NCI-H82 (cell line): ENCODE measurements around the gene CAPZA1.
"Not testable (repeated sequence)": the region's sequence is repeated elsewhere in the genome, so short reads cannot be mapped to it uniquely, and the experiment has no call there.

Experiments used
- DNase-seq: peaks from one replicate; lab custom pipeline; 2025; lab: John Stamatoyannopoulos, UW

CAPZA1 gene

GRCh38 chr1:112619518-112620376 is at the start of gene CAPZA1:
Gene CAPZA1 (plus strand): TSS chr1:112619832. CDS start chr1:112619845, 13 bp downstream.
- peak; percentile 95 for DNase-seq

DNA sequence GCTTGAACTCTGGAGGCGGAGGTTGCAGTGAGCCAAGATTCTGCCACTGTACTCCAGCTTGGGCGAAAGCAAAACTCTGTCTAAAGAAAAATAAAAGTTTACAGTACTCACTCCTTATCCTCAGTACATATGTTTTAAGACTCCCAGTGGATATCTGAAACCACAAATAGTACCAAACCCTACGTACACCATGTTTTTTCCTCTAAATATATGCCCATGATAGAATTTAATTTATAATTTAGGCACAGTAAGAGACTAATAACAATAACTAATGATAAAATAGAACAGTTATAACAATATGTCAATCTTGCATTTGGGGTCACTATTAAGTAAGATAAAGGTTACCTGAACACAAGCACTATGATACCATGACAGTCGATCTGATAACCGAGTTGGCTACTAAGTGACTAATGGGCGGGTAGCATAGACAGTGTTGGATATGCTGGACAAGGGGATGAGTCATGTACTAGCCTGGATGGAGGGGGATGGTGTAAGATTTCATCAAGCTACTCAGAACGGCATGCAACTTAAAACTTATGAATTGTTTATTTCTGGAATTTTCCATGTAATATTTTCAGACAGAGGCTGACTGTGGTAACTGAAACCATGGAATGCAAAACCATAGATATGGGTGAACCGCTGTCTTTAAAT is 44.4 kb upstream of the CAPZA1 start:
- DNase-seq: no peak

DNA sequence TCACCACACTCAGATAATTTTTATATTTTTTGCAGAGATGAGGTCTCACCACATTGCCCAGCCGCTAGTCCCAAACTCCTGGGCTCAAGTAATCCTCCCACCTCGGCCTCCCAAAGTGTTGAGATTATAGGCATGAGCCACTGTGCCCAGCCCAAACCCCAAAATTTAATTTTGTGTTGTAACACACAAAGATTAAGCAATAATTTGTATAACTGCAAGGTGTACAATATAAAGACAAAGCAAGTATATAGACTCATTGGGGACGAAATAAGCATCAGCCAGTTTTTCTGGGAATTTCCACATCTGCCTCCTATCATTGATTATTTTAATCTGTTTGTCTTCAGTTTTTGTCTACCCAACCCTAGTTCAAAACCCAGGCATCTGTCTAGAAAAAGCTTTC is 43.4 kb upstream of the CAPZA1 start:
- DNase-seq: no peak

DNA sequence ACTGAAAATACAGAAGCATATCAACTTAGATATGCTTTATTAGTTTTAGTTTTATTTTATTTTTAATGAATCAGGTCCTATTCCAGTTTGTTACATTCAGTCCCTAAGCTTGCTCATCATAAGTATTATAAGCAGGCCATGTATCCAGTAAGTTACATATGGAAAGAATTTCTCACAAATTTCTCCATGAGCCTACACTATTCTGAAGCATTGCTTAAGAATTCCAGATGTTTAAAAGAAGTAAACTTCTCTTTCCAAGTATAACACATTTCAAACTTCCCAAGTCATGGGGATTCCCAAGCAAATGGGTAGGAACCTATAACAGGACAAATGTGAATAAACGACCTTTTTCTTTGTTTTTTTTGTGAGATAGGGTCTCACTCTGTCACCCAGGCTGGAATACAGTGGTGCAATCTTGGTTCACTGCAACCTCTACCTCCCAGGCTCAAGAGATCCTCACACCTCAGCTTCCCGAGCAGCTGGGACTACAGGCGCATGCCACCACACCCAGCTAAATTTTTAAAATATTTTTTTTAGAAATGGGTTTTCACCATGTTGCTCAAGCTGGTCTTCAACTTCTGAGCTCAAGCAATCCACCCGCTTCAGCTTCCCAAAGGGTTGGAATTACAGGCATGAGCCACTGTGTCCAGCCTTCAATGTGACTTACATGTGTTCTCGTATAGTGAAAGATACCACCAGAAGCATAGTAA is 39.7 kb upstream of the CAPZA1 start:
- DNase-seq: no peak

- DNase-seq: no peak
Observed at GRCh38 chr1:112581586-112582192, 37.9 kb upstream of the CAPZA1 start.

- DNase-seq: no peak
Observed at GRCh38 chr1:112583366-112583765, 36.3 kb upstream of the CAPZA1 start.

- DNase-seq: no peak
Observed at GRCh38 chr1:112589766-112590165, 29.9 kb upstream of the CAPZA1 start.

- DNase-seq: no peak
Observed at GRCh38 chr1:112594208-112594876, 25.3 kb upstream of the CAPZA1 start.

- DNase-seq: no peak
Observed at GRCh38 chr1:112599477-112599876, 20.2 kb upstream of the CAPZA1 start.

GRCh38 chr1:112603012-112603411 is 16.6 kb upstream of the CAPZA1 start:
- DNase-seq: no peak

DNA sequence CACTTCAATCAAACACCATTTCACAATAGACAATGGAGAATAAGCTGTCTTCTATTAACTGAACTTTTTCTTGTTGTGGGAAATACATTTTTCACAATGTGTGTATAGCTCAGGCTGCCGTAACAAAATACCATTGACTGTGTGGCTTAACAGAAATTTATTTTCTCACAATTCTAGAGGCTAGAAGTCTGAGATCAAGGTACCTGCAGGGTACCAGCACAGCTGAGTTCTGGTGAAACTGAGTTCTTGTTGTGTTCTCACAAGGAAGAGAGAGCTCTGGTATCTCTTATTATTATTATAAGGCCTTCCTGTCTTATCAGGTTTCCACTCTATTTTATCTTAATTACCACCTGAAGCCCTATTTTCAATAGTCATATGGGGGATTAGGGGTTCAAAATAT is 16.1 kb upstream of the CAPZA1 start:
- no peak for DNase-seq

GRCh38 chr1:112605633-112606327 is 13.9 kb upstream of the CAPZA1 start:
- no peak for DNase-seq

DNA sequence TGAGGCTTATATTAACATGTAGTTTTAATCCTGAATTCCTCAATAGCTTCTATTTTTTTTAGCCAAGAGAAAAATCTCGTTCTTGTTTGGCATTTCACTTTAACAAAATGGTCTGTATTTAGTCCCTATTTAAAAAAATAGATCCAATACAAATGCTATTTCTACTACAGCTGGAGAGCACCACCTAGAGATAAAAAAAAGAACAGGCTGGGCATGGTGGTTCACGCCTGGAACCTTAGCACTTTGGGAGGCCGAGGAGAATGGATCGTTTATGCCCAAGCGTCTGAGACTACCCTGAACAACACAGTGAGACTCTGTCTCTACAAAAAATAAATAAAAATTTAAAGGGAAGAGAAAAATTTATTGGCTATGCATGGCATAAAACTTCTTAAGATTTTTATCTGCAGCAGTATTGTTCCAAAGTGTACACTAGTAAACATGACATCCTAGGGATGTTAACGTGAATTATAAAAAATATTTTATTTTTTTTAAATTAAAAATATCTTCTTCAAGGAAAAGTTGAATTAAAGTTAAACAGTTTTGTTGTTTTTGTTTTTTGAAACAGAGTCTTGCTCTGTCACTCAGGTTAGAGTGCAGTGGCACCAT is 5.1 kb upstream of the CAPZA1 start:
- DNase-seq: peak; percentile 71

DNA sequence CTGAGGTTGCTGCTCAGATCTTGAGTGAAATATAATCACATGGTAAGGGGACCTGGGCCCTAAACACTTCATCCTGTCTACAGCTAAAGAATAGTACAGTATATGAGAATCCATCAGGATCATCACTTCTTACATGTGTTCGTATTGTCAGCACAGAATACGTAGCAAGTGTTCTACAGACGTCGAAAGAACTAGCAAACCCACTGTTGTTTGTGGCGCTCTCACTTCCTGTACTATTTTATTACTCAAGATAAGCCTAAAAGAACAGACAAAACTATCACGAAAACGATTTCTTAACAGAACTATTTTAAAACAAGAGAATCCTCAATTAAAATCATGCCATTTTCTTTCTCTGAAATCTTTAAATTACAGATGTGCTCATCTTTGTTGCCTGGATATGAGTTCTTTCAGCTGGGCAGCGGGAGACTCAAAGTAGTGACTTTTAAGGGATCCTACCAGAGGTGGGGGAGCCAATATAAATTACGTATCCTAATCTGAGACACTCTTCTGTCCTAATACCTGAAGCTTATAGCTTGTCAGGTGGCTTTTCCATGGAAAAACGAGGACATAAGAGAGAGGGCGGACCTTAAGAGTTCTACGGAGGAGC is 1.4 kb upstream of the CAPZA1 start:
- DNase-seq: peak; percentile 57

DNA sequence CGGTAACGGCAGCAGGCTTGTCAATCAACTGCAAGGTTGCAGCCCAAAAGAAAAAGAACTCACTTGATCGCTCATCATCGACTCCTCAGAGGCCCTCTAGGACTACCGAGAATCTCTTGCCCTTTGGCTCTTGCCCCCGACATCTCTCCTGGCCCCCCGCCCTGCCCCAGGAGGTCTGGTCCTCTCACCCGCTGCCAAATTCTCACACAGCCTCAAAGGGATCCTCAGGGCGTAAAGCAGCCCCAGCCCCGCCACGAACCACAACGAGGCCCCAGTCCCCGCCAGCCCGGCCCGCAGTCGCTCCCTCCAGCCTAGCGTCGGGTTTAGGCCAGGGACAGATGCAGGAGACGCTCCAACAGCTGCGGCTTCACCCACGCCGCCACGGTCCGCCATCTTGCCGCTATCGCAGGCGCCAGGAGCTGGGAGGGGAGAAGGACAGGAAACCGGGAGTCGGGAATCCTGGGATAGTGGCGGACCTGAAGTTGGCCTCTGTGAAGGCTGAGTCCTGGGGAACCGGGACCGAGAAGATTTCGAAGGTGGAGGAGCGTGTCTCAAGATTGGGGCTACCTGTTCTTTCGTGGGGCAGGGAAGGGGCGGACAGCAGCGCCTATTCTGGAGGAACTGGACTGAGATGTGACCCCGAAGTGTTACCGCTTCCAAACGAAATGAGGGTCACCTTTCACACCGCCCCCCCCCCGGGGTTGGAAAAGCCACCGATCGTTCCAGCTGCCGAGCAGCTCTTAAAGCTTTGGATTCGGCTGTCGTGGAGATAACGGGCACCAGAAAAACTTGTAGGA is 713 bp upstream of the CAPZA1 start, which contains the start of gene ST7L:
ST7L (minus strand) TSS at position 421 of the 797 bp plus-strand sequence; CDS start at position 393, 28 bp downstream.
- DNase-seq: peak; percentile 83

GRCh38 chr1:112620377-112620695 is 704 bp downstream of the CAPZA1 start:
- no peak for DNase-seq

- not testable (repeated sequence) for DNase-seq
Observed at GRCh38 chr1:112624493-112624892, 4.9 kb downstream of the CAPZA1 start.

DNA sequence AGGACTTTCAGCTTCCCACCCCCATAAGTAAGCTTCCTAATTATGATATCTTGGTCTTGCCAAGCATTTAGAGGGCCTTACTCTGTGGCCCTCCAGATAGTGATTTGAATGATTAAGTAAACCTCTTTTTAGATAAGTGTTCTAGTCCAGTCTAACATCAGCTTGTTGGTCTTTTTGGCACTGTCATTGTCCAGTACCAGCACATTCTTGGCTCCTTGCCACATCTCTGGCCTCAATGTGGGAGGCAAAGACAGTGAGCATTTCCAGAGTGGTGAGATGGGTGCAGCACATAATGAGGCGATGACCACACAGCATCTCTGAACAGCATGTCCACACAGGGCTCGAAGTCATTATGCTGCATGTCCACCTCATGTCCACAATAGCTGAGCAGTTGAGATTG is 6.1 kb downstream of the CAPZA1 start:
- DNase-seq: no peak

DNA sequence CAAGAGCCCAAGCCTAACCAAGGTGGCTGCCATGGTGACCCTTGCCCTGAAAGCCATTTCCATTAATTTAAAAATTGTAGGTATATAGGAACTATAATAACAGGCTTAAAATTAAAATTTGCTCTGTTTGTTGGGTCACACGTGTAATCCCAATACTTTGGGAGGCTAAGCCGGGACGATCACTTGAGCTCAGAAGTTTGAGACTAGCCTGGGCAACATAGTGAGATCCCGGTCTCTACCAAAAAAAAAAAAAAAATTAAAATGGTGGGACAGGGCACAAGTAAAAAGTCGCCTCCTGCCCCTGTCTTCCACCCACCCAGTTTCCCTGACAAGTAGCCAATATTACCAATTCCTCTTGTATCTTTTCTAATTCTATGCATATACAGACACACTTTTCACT is 6.6 kb downstream of the CAPZA1 start:
- no peak for DNase-seq

GRCh38 chr1:112626887-112627286 is 7.3 kb downstream of the CAPZA1 start:
- DNase-seq: no peak
